Measurements from ENCODE around the gene MCF2L2.
A peak's percentile ranks its signal among the peaks of the same experiment; 100 is the strongest.

MCF2L2 gene

DNA sequence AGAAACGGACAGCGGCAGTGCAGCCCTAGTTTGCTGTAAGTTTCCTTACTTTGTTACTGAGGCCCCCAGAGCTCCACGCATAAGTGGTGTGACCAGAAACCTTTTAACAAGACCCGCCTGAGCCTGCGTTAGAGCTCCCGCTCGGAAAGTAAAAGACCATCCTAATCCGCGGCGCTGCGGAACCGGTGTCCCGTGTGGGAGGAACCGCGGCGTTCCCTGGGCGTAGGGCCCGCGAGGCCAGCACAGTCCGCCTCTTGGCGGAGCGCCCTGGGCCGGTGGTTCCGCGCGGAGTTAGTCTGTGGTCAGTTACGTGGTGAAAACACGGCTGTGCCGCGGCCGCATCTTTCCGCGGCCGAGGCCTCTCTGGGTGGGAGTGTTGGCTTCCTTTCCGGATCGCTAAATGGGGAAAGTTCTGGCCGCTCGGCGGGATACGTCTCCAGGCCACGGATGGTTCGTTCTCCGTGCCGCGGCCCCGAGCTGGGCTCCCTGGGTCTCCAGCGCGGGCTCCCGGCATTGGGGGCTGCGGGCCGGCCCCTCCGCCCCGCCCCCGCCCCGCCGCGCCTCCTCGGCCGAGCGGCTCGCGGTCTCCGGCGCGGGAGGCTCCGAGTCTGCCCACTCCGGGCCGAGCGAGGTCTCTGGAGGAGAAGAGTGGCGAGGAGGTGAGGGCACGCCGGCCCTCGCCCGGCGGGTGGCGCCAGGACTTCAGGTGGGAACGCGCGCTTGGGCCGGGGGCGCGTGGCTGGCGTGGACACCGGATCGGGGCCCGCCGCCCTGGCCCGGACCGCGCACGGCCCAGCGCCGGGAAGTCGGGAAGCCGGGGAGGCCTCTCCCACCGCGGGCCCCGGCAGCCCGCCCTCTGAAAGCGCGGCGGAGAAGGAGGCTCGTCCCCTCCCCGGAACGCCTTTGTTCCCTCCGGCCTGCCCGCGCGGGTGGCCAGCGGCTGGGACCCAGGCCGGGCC is 174.6 kb downstream of the MCF2L2 start:
- H3K27ac ChIP-seq = peak overlapping the region; percentile 76 to 94 (median 90)
- peaks cover 0 to 13% (median 0%) of the 10 kb centered on the region in 11 experiments; a peak in 3 of 22 replicates for H4K20me1 ChIP-seq
- H3K4me2 ChIP-seq = peak overlapping the region; percentile 90 to 99 (median 94)
- H3K4me1 ChIP-seq = peaks cover 26 to 75% (median 40%) of the 10 kb centered on the region in 10 experiments
- peaks cover 0 to 15% (median 11%) of the 10 kb centered on the region in 11 experiments; a peak in 16 of 22 replicates for H3K9me3 ChIP-seq (replicated peaks in 1 of 11)
- peaks cover 29 to 82% (median 74%) of the 10 kb centered on the region in 11 experiments for H3K27me3 ChIP-seq
- TF ChIP-seq Cebpa-rat (IDR thresholded peaks at IDR 0.05) = no peak
- peak overlapping the region; percentile 59 to 83 (median 72) for H3K4me3 ChIP-seq
- H3K36me3 ChIP-seq = peaks cover 0 to 7% (median 4%) of the 10 kb centered on the region in 11 experiments; a peak in 5 of 22 replicates
- H3K9ac ChIP-seq = peak overlapping the region; percentile 80 to 98 (median 88)

DNA sequence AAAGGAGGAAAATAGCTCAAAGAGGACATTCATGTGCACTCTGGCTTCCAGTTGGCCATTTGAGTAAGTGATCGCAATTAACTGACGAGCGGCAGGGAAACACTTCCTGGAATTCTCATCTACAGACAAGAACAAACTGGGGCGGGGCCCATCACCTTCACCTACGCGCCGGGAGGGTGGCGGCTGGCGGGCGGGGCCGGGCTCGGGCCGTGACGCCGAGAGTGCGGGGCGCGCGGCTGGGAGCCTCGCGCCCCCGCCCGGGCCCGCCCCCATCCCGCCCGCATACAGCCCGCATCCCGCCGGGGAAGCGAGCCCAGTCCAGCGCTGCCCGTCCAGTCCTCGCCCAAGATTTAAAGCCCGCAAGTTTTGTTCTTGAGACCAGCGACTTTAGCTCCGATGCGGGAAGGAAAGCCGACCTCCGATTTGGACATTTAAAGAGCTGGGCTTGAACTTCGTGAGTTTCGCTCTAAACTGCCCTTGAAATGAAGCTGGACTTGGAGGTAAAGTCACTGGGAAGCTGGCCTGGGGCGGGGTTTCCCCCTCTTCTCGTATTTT is 175.4 kb downstream of the MCF2L2 start, which contains the start of gene B3GNT5:
B3GNT5 (plus strand) TSS at position 281 of the 555 bp plus-strand sequence. CDS start 16,546 bp downstream, outside the sequence.
- peaks cover 29 to 79% (median 74%) of the 10 kb centered on the region in 11 experiments for H3K27me3 ChIP-seq
- TF ChIP-seq Cebpa-rat (IDR thresholded peaks at IDR 0.05) = no peak
- peak within 1 kb of the TSS; percentile 59 to 83 (median 72) for H3K4me3 ChIP-seq
- H3K27ac ChIP-seq = peak within 1 kb of the TSS; percentile 76 to 94 (median 90)
- H3K9me3 ChIP-seq (replicated peaks in 1 of 11) = peaks cover 0 to 15% (median 11%) of the 10 kb centered on the region in 11 experiments; a peak in 16 of 22 replicates
- H3K4me1 ChIP-seq = peaks cover 30 to 72% (median 38%) of the 10 kb centered on the region in 10 experiments
- peaks cover 0 to 7% (median 0%) of the 10 kb centered on the region in 11 experiments; a peak in 4 of 22 replicates for H3K36me3 ChIP-seq
- H3K4me2 ChIP-seq = peak within 1 kb of the TSS; percentile 90 to 99 (median 94)
- peak within 1 kb of the TSS; percentile 80 to 98 (median 88) for H3K9ac ChIP-seq
- H4K20me1 ChIP-seq = peaks cover 0 to 13% (median 0%) of the 10 kb centered on the region in 11 experiments; a peak in 3 of 22 replicates

DNA sequence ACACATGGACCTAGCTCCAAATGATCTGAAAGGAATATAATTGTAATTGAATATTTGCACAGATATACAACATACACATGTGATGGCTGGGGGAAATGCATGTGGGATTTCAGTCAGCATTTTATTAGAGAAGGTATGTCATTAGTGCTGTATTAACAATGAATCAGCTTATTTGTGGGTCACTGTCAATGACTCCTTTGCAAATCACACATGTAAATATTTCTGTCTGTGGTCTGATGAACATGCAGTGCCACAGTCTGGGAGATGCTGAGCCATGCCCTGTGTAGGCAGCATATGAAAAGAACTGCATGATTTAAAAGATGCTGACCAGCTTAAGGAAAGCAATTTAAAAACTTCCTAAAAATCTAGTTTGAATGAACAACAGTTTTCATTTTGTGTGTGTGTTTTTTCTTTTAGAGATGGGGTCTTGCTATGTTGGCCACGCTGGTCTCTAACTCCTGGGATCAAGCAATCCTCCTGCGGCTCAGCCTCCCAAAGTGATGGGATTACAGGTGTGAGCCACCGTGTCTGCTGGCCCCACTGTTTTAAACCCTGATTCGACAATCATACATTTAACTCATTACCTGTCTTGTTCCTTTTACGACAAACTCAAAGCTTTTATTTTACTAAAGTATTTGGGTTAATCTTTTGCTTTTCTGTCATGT is 176.2 kb downstream of the MCF2L2 start:
- peak overlapping the region in 5 of 11 experiments; percentile 92 to 97 (median 93); a peak in 9 of 22 replicates for H3K4me2 ChIP-seq
- H3K4me3 ChIP-seq = peak overlapping the region in 5 of 10 experiments; percentile 66 to 83 (median 82); a peak in 7 of 20 replicates
- H3K9me3 ChIP-seq (replicated peaks in 1 of 11) = peaks cover 0 to 15% (median 11%) of the 10 kb centered on the region in 11 experiments; a peak in 16 of 22 replicates
- peak overlapping the region in 2 of 11 experiments; percentile 92 to 93; a peak in 3 of 22 replicates for H3K27ac ChIP-seq
- H3K4me1 ChIP-seq = peaks cover 30 to 64% (median 36%) of the 10 kb centered on the region in 10 experiments
- H4K20me1 ChIP-seq = peaks cover 0 to 13% (median 0%) of the 10 kb centered on the region in 11 experiments; a peak in 3 of 22 replicates
- H3K36me3 ChIP-seq = peaks cover 0 to 7% (median 0%) of the 10 kb centered on the region in 11 experiments; a peak in 4 of 22 replicates
- H3K9ac ChIP-seq = peak overlapping the region in 3 of 11 experiments; percentile 94 to 98 (median 94); a peak in 4 of 22 replicates
- H3K27me3 ChIP-seq = peaks cover 29 to 71% (median 68%) of the 10 kb centered on the region in 11 experiments
- no peak for TF ChIP-seq Cebpa-rat (IDR thresholded peaks at IDR 0.05)

DNA sequence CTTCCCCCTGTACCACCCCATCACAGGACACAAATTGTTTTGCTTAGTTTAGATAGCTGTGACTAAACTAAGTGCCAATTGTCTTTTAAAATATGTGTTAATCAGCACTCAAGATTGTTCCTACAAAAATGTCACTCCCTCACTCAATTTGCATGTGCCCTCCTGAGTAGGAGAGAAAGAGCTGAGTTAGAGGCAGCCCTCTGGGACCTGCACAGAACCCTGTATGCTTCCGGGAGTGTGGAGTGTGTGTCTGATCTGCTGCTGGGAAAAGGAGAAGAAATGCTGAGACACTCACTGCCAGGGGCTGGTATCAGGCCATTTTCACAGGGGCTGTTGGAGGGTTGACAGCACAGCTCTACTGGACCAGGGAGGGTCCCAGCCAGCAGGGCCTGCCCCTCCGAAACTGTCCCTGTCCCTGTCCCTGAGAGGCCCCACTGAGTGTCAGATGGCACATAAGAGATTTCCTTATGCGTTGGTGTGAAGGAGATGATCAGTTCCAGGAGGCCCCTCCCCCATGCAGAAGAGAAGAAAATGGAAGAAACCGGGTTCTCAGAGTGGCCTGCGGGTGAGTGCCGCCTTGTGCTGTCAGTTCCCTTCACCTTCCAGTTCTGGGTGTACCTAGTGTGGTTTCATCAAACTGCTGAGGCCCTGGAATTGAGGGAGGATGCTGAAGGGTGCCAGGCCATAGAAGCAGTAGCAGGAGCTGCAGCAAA is 179.3 kb downstream of the MCF2L2 start:
- peaks cover 0 to under 1% (median 0%) of the 10 kb centered on the region in 11 experiments; a peak in 1 of 22 replicates for H3K9me3 ChIP-seq (replicated peaks in 1 of 11)
- H3K27ac ChIP-seq = peak overlapping the region in 9 of 11 experiments; percentile 10 to 63 (median 42); a peak in 14 of 22 replicates
- H3K9ac ChIP-seq = peak overlapping the region in 7 of 11 experiments; percentile 3 to 45 (median 26); a peak in 10 of 22 replicates
- no peak for TF ChIP-seq Cebpa-rat (IDR thresholded peaks at IDR 0.05)
- peaks cover 28 to 67% (median 41%) of the 10 kb centered on the region in 10 experiments for H3K4me1 ChIP-seq
- H4K20me1 ChIP-seq = peaks cover 0 to 8% (median 0%) of the 10 kb centered on the region in 11 experiments; a peak in 3 of 22 replicates
- no peaks in the 10 kb centered on the region for H3K36me3 ChIP-seq
- H3K27me3 ChIP-seq = peaks cover 20 to 40% (median 38%) of the 10 kb centered on the region in 11 experiments
- H3K4me3 ChIP-seq = no peak overlapping the region; a peak in 1 of 20 replicates
- H3K4me2 ChIP-seq = peak overlapping the region; percentile 36 to 66 (median 57)

DNA sequence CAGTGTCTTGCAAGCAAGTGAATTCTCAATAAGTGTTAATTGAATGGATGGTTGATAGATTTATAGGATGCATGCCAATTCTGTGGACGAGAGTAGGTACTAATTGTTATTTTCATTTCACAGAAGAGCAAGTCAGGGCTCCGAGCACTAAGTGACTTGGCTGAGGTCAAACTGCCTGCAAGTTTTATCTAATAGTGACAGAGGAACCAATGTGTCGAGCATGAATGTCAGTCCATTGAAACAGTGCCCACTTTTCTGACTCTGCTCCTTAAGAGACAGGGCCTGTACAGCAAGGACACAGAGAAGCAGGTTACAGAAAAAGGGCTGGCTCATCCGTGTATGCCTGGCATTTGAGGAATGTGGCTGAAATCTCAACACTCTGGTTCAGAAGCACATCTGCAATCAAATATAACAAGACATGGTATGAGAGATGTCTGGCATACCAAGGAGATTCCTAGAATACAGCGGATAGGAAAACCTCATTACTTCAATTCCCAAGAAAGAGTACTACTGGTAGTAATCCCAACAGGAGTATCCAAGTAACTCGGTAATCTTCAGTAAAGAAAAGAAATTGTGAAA is 181.3 kb downstream of the MCF2L2 start:
- H4K20me1 ChIP-seq = no peaks in the 10 kb centered on the region

DNA sequence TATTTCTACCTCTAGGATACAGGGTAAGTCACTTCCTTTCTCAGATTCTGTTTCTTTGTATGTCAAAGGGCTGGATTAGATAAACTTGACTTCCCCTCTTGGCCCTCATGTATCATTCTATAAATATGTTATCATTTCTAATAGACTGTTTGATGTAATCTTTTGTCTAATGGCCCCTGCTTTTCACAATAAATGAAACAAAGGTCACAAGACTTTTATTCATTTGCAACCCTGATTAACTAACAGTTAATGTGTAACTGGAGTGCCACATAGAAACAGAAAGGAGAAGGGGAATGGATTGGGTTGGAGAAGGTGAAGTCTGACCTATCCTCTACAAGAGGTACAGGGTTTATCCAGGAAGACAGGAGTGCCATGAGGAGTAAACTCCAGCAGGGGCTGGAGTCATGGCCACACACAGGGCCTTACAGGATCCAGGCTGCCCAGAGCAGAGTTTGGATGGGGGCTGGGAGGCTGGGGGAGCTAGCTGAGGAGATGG is 183.4 kb downstream of the MCF2L2 start:
- H3K27ac ChIP-seq = peak overlapping the region in 9 of 11 experiments; percentile 6 to 80 (median 70); a peak in 16 of 22 replicates
- peaks cover 29 to 42% (median 34%) of the 10 kb centered on the region in 11 experiments for H3K9me3 ChIP-seq (replicated peaks in 1 of 11)

More for the DNA sequence above, 181.3 kb downstream of the MCF2L2 start:
- no peak overlapping the region for H3K27ac ChIP-seq
- no peak for TF ChIP-seq Cebpa-rat (IDR thresholded peaks at IDR 0.05)
- H3K4me3 ChIP-seq = no peak overlapping the region
- peaks cover 0 to 13% (median 8%) of the 10 kb centered on the region in 11 experiments; a peak in 7 of 22 replicates for H3K36me3 ChIP-seq
- H3K27me3 ChIP-seq = peaks cover 10 to 19% (median 17%) of the 10 kb centered on the region in 11 experiments; a peak in 21 of 22 replicates
- peaks cover 14 to 21% (median 19%) of the 10 kb centered on the region in 11 experiments for H3K9me3 ChIP-seq (replicated peaks in 1 of 11)
- peaks cover 20 to 70% (median 43%) of the 10 kb centered on the region in 10 experiments for H3K4me1 ChIP-seq
- H3K9ac ChIP-seq = no peak overlapping the region
- no peak overlapping the region for H3K4me2 ChIP-seq

More for the DNA sequence above, 183.4 kb downstream of the MCF2L2 start:
- H3K4me2 ChIP-seq = peak overlapping the region in 9 of 11 experiments; percentile 10 to 87 (median 76); a peak in 16 of 22 replicates
- no peak for TF ChIP-seq Cebpa-rat (IDR thresholded peaks at IDR 0.05)
- H3K27me3 ChIP-seq = no peaks in the 10 kb centered on the region
- peaks cover 20 to 52% (median 39%) of the 10 kb centered on the region in 10 experiments for H3K4me1 ChIP-seq
- peak overlapping the region in 5 of 11 experiments; percentile 14 to 61 (median 52); a peak in 5 of 22 replicates for H3K9ac ChIP-seq
- no peak overlapping the region for H3K4me3 ChIP-seq
- peaks cover 0 to 13% (median 9%) of the 10 kb centered on the region in 11 experiments; a peak in 8 of 22 replicates for H3K36me3 ChIP-seq
- H4K20me1 ChIP-seq = no peaks in the 10 kb centered on the region

Measured in BLaER1 treated with 17β-estradiol and CSF1 and Interleukin-3, amounts not matched to agents 10 nM and 100 nM (cell line).